ENCODE data around the gene RASA1. TPM values are rescaled to one million over a fixed set of nuclear protein-coding genes. Genes with fewer than 3 reads are reported as not detected.

The RASA1 gene
- total and polyA plus RNA-seq, 2 experiments from 2014 or later = 9.3 to 35.0 TPM

DNA sequence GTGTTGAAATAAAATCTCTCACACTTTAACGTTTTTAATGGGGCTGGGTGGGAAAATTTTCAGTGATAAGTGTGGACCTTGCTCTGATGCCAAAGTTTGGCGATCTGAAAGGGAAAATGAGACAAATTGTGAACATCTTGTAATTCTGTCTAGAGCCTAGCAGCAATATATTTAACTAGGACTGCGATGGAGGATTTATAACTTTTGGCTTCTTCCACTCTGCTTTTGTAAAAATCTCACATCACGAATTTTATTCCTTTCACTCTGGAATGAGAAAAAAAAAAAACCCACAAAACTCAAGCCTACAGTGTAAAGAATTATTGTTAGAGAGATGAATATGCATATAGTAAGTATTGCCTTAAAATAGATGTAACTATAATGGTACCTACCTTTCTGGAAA lies 125.1 kb downstream of the RASA1 start (continued):
- TF ChIP-seq ZNF114 (CRISPR knock-in tag; IDR thresholded peaks at IDR 0.05) = no peak
- TF ChIP-seq JUNB (IDR thresholded peaks at IDR 0.05; ENCODE audit: unreplicated experiment) = no peak
- TF ChIP-seq, protein P1, sequence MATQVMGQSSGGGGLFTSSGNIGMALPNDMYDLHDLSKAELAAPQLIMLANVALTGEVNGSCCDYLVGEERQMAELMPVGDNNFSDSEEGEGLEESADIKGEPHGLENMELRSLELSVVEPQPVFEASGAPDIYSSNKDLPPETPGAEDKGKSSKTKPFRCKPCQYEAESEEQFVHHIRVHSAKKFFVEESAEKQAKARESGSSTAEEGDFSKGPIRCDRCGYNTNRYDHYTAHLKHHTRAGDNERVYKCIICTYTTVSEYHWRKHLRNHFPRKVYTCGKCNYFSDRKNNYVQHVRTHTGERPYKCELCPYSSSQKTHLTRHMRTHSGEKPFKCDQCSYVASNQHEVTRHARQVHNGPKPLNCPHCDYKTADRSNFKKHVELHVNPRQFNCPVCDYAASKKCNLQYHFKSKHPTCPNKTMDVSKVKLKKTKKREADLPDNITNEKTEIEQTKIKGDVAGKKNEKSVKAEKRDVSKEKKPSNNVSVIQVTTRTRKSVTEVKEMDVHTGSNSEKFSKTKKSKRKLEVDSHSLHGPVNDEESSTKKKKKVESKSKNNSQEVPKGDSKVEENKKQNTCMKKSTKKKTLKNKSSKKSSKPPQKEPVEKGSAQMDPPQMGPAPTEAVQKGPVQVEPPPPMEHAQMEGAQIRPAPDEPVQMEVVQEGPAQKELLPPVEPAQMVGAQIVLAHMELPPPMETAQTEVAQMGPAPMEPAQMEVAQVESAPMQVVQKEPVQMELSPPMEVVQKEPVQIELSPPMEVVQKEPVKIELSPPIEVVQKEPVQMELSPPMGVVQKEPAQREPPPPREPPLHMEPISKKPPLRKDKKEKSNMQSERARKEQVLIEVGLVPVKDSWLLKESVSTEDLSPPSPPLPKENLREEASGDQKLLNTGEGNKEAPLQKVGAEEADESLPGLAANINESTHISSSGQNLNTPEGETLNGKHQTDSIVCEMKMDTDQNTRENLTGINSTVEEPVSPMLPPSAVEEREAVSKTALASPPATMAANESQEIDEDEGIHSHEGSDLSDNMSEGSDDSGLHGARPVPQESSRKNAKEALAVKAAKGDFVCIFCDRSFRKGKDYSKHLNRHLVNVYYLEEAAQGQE (IDR thresholded peaks at IDR 0.05; ENCODE audit: unreplicated experiment) = no peak
- TF ChIP-seq ETS1 (IDR thresholded peaks at IDR 0.05) = no peak

GRCh38 chr5:87393331-87393730 lies 125.6 kb downstream of the RASA1 start:
- H3K27ac Mint-ChIP-seq = no peak overlapping the region
- H3K27ac ChIP-seq (ENCODE audit: low read depth) = no peak overlapping the region
- TF ChIP-seq ZNF331 (CRISPR knock-in tag; IDR thresholded peaks at IDR 0.05; ENCODE audit: low read depth) (no peak), ZNF462 (CRISPR knock-in tag; IDR thresholded peaks at IDR 0.05) (no peak), ZNF114 (CRISPR knock-in tag; IDR thresholded peaks at IDR 0.05) (no peak), JUNB (IDR thresholded peaks at IDR 0.05; ENCODE audit: unreplicated experiment) (no peak), CREB1 (CRISPR knock-in tag; IDR thresholded peaks at IDR 0.05; ENCODE audit: low read depth) (no peak), ETS1 (IDR thresholded peaks at IDR 0.05) (no peak), EZH2 (IDR thresholded peaks at IDR 0.05; ENCODE audit: low read depth, unreplicated experiment) (no peak), STAT1 (IDR thresholded peaks at IDR 0.05; ENCODE audit: unreplicated experiment) (no peak)
- TF ChIP-seq, protein P2, sequence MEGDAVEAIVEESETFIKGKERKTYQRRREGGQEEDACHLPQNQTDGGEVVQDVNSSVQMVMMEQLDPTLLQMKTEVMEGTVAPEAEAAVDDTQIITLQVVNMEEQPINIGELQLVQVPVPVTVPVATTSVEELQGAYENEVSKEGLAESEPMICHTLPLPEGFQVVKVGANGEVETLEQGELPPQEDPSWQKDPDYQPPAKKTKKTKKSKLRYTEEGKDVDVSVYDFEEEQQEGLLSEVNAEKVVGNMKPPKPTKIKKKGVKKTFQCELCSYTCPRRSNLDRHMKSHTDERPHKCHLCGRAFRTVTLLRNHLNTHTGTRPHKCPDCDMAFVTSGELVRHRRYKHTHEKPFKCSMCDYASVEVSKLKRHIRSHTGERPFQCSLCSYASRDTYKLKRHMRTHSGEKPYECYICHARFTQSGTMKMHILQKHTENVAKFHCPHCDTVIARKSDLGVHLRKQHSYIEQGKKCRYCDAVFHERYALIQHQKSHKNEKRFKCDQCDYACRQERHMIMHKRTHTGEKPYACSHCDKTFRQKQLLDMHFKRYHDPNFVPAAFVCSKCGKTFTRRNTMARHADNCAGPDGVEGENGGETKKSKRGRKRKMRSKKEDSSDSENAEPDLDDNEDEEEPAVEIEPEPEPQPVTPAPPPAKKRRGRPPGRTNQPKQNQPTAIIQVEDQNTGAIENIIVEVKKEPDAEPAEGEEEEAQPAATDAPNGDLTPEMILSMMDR (conservative IDR thresholded peaks at IDR 0.05; ENCODE audit: low read depth in 2 of 2) = no peak

More at GRCh38 chr5:87393331-87393730, 125.6 kb downstream of the RASA1 start:
- H3K4me1 ChIP-seq (ENCODE audit: insufficient read depth) = no peaks in the 10 kb centered on the region
- ATAC-seq = no peak
- H3K4me1 Mint-ChIP-seq = no peaks in the 10 kb centered on the region
- H3K36me3 Mint-ChIP-seq (ENCODE audit: low read depth) = peaks cover 86% of the 10 kb centered on the region
- H3K79me2 ChIP-seq (replicated peaks; ENCODE audit: insufficient read depth) = no peaks in the 10 kb centered on the region
- H3K4me3 ChIP-seq = no peak overlapping the region
- no peak for DNase-seq (ENCODE audit: low spot score)
- no peaks in the 10 kb centered on the region for H3K9me3 Mint-ChIP-seq
- H3K27me3 Mint-ChIP-seq (ENCODE audit: insufficient read depth, low read depth, poor library complexity) = no peaks in the 10 kb centered on the region
- no peak overlapping the region for H3K4me2 ChIP-seq
- peaks cover 55% of the 10 kb centered on the region for H3K36me3 ChIP-seq (ENCODE audit: insufficient read depth)
- H3K9me2 ChIP-seq (ENCODE audit: insufficient read depth) = no peaks in the 10 kb centered on the region
- H3K27me3 ChIP-seq (ENCODE audit: insufficient read depth) = no peaks in the 10 kb centered on the region
- no peaks in the 10 kb centered on the region for H3F3A ChIP-seq (replicated peaks; ENCODE audit: low read depth)
- peaks cover 3% of the 10 kb centered on the region; the same call in 1 of the 2 replicates for H4K20me1 ChIP-seq (replicated peaks; ENCODE audit: insufficient read depth)
- H2AFZ ChIP-seq = no peak overlapping the region
- no peak overlapping the region for H3K4me3 Mint-ChIP-seq
